ENCODE measurements around the gene S100B. TPM values are rescaled to one million over a fixed set of nuclear protein-coding genes. Genes with fewer than 3 reads are reported as not detected.

The S100B gene
- total RNA-seq, 1 experiment from 2014 or later, result not detected

DNA sequence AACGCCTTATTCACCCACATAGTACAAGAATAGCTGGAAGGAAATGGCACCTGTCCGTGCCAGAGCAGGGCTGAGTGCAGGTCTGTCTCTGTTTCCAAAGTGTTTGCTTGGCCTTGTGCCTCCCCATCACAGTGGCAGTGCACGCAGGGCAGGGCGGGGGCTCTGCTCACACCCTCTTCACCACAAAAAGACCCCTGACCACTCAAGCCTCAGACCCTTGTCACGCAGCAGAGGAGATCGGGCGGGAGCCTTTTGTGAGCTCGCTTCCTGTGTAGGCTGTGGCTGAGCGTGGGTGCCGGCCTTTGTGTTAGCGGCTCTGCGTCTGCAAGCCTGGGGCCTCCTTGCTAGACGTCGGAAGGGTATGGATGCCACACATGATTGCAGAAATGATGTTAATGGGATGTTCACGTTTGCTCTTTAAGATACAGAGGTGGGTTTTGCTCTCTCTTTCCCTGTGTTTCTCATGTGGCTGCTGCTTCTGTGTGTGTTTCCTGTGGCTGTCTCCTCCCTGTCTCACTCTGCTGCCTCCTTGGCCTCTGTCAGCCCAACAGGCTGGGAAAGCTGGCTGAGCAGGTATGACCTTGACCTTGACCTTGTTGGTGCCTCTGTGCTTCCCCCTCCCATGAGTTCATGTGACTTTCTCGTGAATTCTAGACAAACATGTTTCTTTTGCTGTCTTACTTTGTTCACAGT, 45.4 kb downstream of the S100B start:
- Mint-ChIP-seq H3K36me3 (ENCODE audit: insufficient read depth, unreplicated experiment) (peaks cover 26% of the 10 kb centered on the region), H3K27ac (ENCODE audit: low read depth, unreplicated experiment) (no peak overlapping the region), H3K27me3 (ENCODE audit: insufficient read depth, unreplicated experiment) (no peaks in the 10 kb centered on the region), H3K4me3 (ENCODE audit: unreplicated experiment) (no peak overlapping the region), H3K9me3 (ENCODE audit: unreplicated experiment) (no peaks in the 10 kb centered on the region), H3K4me1 (ENCODE audit: insufficient read depth, unreplicated experiment) (no peaks in the 10 kb centered on the region)
- BruUV-seq (replicated peaks), result no TSS peak
- TF ChIP-seq, protein P1, sequence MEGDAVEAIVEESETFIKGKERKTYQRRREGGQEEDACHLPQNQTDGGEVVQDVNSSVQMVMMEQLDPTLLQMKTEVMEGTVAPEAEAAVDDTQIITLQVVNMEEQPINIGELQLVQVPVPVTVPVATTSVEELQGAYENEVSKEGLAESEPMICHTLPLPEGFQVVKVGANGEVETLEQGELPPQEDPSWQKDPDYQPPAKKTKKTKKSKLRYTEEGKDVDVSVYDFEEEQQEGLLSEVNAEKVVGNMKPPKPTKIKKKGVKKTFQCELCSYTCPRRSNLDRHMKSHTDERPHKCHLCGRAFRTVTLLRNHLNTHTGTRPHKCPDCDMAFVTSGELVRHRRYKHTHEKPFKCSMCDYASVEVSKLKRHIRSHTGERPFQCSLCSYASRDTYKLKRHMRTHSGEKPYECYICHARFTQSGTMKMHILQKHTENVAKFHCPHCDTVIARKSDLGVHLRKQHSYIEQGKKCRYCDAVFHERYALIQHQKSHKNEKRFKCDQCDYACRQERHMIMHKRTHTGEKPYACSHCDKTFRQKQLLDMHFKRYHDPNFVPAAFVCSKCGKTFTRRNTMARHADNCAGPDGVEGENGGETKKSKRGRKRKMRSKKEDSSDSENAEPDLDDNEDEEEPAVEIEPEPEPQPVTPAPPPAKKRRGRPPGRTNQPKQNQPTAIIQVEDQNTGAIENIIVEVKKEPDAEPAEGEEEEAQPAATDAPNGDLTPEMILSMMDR (IDR thresholded peaks at IDR 0.05; ENCODE audit: unreplicated experiment), result no peak
- POLR2A ChIA-PET, result interaction anchor here (0.6 to 1.0 kb wide), 3 partner anchors 38 to 527 kb away, joined by 3 to 4 read pairs (median 3); no protein-coding TSS in a partner anchor
- intact Hi-C loops (cut with micrococcal nuclease), result no loop called here
- CTCF ChIA-PET, result interaction anchor here (0.7 kb wide), 1 partner anchor 28 kb away, joined by 3 read pairs; no protein-coding TSS in a partner anchor
- no peak for DNase-seq (ENCODE audit: unreplicated experiment)

DNA sequence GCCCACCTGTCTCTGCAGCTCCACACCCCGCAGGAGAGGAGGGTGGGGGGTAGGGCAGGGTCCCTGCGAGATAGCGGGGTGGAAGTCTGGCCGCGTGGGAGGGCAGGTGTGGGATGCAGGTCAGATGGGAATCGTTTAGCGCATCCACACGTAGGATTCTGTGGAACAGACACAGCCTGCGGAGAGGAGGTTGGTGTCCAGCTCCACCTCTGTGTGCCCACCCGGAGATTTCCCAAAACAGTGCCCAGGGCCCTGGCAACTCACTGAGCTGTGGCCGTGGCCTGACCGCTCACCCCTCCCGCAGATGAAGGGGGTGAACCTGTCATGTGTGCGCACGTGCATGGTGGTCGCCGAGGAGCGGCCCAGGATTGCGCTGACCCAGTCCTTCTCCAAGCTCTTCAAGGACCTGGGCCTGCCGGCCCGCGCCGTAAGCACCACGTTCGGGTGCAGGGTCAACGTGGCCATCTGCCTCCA, 46.9 kb downstream of the S100B start:
- Mint-ChIP-seq H3K36me3 (ENCODE audit: insufficient read depth, unreplicated experiment) (peaks cover 39% of the 10 kb centered on the region), H3K27ac (ENCODE audit: low read depth, unreplicated experiment) (no peak overlapping the region), H3K4me1 (ENCODE audit: insufficient read depth, unreplicated experiment) (no peaks in the 10 kb centered on the region), H3K9me3 (ENCODE audit: unreplicated experiment) (no peaks in the 10 kb centered on the region), H3K27me3 (ENCODE audit: insufficient read depth, unreplicated experiment) (no peaks in the 10 kb centered on the region), H3K4me3 (ENCODE audit: unreplicated experiment) (no peak overlapping the region)
- TF ChIP-seq, protein P1 (IDR thresholded peaks at IDR 0.05; ENCODE audit: unreplicated experiment), result no peak
- CTCF ChIA-PET, result no interaction called here
- intact Hi-C loops (cut with micrococcal nuclease), result no loop called here
- BruUV-seq (replicated peaks), result no TSS peak
- DNase-seq (ENCODE audit: unreplicated experiment), result no peak
- POLR2A ChIA-PET, result no interaction called here

DNA sequence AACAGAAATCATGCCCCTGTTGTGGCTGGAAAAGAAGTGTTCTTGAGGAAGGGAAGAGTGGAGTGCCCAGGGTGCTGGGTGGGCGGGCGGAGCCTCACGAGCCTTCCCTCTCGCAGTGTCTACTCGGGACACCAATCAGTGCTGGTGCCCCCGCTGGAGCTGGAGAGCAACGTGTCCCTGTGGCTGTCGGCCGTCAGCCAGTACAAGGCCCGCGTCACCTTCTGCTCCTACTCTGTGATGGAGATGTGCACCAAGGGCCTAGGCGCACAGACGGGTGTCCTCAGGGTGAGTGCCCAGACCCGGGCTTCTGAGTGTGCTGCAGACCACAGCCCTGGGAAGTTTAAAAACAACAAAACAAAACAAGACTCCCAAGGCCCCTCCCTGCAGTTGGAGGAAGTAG, 47.4 kb downstream of the S100B start:
- POLR2A ChIA-PET, result no interaction called here
- no peak overlapping the region for H3K4me3 Mint-ChIP-seq (ENCODE audit: unreplicated experiment)
- peaks cover 39% of the 10 kb centered on the region for H3K36me3 Mint-ChIP-seq (ENCODE audit: insufficient read depth, unreplicated experiment)
- TF ChIP-seq, protein P1 (IDR thresholded peaks at IDR 0.05; ENCODE audit: unreplicated experiment), result no peak
- no peak for DNase-seq (ENCODE audit: unreplicated experiment)
- H3K27me3 Mint-ChIP-seq (ENCODE audit: insufficient read depth, unreplicated experiment), result no peaks in the 10 kb centered on the region
- no peak overlapping the region for H3K27ac Mint-ChIP-seq (ENCODE audit: low read depth, unreplicated experiment)
- intact Hi-C loops (cut with micrococcal nuclease), result no loop called here
- no peaks in the 10 kb centered on the region for H3K4me1 Mint-ChIP-seq (ENCODE audit: insufficient read depth, unreplicated experiment)
- no TSS peak for BruUV-seq (replicated peaks)
- no peaks in the 10 kb centered on the region for H3K9me3 Mint-ChIP-seq (ENCODE audit: unreplicated experiment)
- CTCF ChIA-PET, result no interaction called here

DNA sequence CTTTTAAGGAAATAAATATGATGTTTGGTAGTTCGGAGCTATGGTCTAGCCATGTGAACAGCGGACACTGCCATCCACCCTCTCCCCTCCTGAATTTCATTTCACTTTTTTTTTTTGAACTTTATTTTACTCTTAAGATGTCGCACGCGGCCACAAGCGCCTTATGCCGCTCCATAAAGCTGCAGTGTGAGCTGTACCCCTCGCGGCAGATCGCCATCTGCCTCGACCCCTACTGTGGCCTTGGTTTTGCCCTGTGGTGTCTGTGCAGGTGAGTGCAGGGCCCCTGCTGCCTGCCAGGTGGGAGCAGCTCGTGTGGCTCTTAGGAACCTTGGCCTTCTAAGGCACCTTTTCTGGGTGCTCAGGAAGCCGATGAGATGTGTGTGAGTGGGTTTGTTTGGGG, 48.1 kb downstream of the S100B start:
- peaks cover 39% of the 10 kb centered on the region for H3K36me3 Mint-ChIP-seq (ENCODE audit: insufficient read depth, unreplicated experiment)
- CTCF ChIA-PET, result no interaction called here
- intact Hi-C loops (cut with micrococcal nuclease), result no loop called here

More for the DNA sequence above, 48.1 kb downstream of the S100B start:
- Mint-ChIP-seq H3K4me3 (ENCODE audit: unreplicated experiment) (no peak overlapping the region), H3K4me1 (ENCODE audit: insufficient read depth, unreplicated experiment) (no peaks in the 10 kb centered on the region), H3K27ac (ENCODE audit: low read depth, unreplicated experiment) (no peak overlapping the region), H3K27me3 (ENCODE audit: insufficient read depth, unreplicated experiment) (no peaks in the 10 kb centered on the region), H3K9me3 (ENCODE audit: unreplicated experiment) (no peaks in the 10 kb centered on the region)
- TF ChIP-seq, protein P1 (IDR thresholded peaks at IDR 0.05; ENCODE audit: unreplicated experiment), result no peak
- POLR2A ChIA-PET, result no interaction called here
- DNase-seq (ENCODE audit: unreplicated experiment), result no peak
- no TSS peak for BruUV-seq (replicated peaks)
